ENCODE data around the gene HSD17B7. TPM values are rescaled to one million over a fixed set of nuclear protein-coding genes. Genes with fewer than 3 reads are reported as not detected.
"Not testable (repeated sequence)": the region's sequence is repeated elsewhere in the genome, so short reads cannot be mapped to it uniquely, and the experiment has no call there.

The HSD17B7 gene
- polyA plus RNA-seq, 1 donor (not counting 4 experiments of a cell fraction or from before 2014, with no cell fraction given): 44.7 TPM

GRCh38 chr1:162818666-162819065 lies 28.2 kb downstream of the HSD17B7 start:
- peaks cover 13% of the 10 kb centered on the region for H3K4me1 ChIP-seq (ENCODE audit: control insufficient read depth, extremely low read depth, insufficient read depth, low read length)
- H3K27ac ChIP-seq (ENCODE audit: control insufficient read depth, insufficient read depth, low read length); H3K4me3 ChIP-seq (ENCODE audit: control insufficient read depth in 2 of 3, extremely low read depth in 1 of 3, insufficient read depth in 2 of 3, low read depth in 1 of 3, low read length in 3 of 3); dilution Hi-C loops (cut with MboI; ENCODE audit: extremely low pct_ligation_motif_present, low sequenced_read_pairs); H3K9me1 ChIP-seq (ENCODE audit: control insufficient read depth, extremely low read depth, insufficient read depth, low read length); H3K27me3 ChIP-seq (ENCODE audit: control insufficient read depth, extremely low read depth, insufficient read depth, low read length); H4K20me1 ChIP-seq (ENCODE audit: control insufficient read depth, extremely low read depth, insufficient read depth, low read length); H3K79me2 ChIP-seq (ENCODE audit: control insufficient read depth, insufficient read depth, low read length); H3K36me3 ChIP-seq (ENCODE audit: control insufficient read depth in 2 of 2, extremely low read depth in 1 of 2, insufficient read depth in 2 of 2, low read length in 2 of 2); H3K9ac ChIP-seq (ENCODE audit: control insufficient read depth, extremely low read depth, insufficient read depth, low read length); DNase-seq (ENCODE audit: low read depth, low spot score); H3K9me3 ChIP-seq (ENCODE audit: control insufficient read depth, low read depth, low read length); H3K4me2 ChIP-seq (ENCODE audit: control insufficient read depth, extremely low read depth, insufficient read depth, low read depth, low read length); H2AFZ ChIP-seq (ENCODE audit: control insufficient read depth, low read length): not testable (repeated sequence)
- FAIRE-seq: peak; percentile 55

GRCh38 chr1:162822391-162823200 lies 32.1 kb downstream of the HSD17B7 start:
- H3K27me3 ChIP-seq (ENCODE audit: control insufficient read depth, extremely low read depth, insufficient read depth, low read length): no peaks in the 10 kb centered on the region
- H3K4me1 ChIP-seq (ENCODE audit: control insufficient read depth, extremely low read depth, insufficient read depth, low read length): peaks cover 16% of the 10 kb centered on the region
- H3K79me2 ChIP-seq (ENCODE audit: control insufficient read depth, insufficient read depth, low read length): no peaks in the 10 kb centered on the region
- no peaks in the 10 kb centered on the region for H3K9me3 ChIP-seq (ENCODE audit: control insufficient read depth, low read depth, low read length)
- no peaks in the 10 kb centered on the region for H3K36me3 ChIP-seq (ENCODE audit: control insufficient read depth in 2 of 2, extremely low read depth in 1 of 2, insufficient read depth in 2 of 2, low read length in 2 of 2)
- H3K4me2 ChIP-seq (ENCODE audit: control insufficient read depth, extremely low read depth, insufficient read depth, low read depth, low read length): peak overlapping the region; percentile 84
- H3K4me3 ChIP-seq (ENCODE audit: control insufficient read depth in 2 of 3, extremely low read depth in 1 of 3, insufficient read depth in 2 of 3, low read depth in 1 of 3, low read length in 3 of 3): peak overlapping the region; percentile 23 to 64 (median 57)
- no peak for FAIRE-seq
- H4K20me1 ChIP-seq (ENCODE audit: control insufficient read depth, extremely low read depth, insufficient read depth, low read length): no peaks in the 10 kb centered on the region
- H3K27ac ChIP-seq (ENCODE audit: control insufficient read depth, insufficient read depth, low read length): no peak overlapping the region
- TF ChIP-seq EZH2 (IDR thresholded peaks at IDR 0.05; ENCODE audit: low read length) (no peak), CTCF (optimal IDR thresholded peaks at IDR 0.05 in 1 of 3, IDR thresholded peaks at IDR 0.05 in 1 of 3, conservative IDR thresholded peaks at IDR 0.05 in 1 of 3; ENCODE audit: extremely low read depth in 1 of 3, insufficient read depth in 2 of 3, low read length in 3 of 3) (peak in 1 of 3 experiments; percentile 4)
- DNase-seq (ENCODE audit: low read depth, low spot score): no peak
- H3K9ac ChIP-seq (ENCODE audit: control insufficient read depth, extremely low read depth, insufficient read depth, low read length): peak overlapping the region; percentile 52
- dilution Hi-C loops (cut with MboI; ENCODE audit: extremely low pct_ligation_motif_present, low sequenced_read_pairs): no loop called here
- peak overlapping the region; percentile 88 for H2AFZ ChIP-seq (ENCODE audit: control insufficient read depth, low read length)
- H3K9me1 ChIP-seq (ENCODE audit: control insufficient read depth, extremely low read depth, insufficient read depth, low read length): peaks cover 3% of the 10 kb centered on the region

All from keratinocyte (primary cell).